Fibroblast of mammary gland (primary cell): ENCODE data around the gene KLK8.

ENCODE experiments used
- DNase-seq: peaks from one replicate; pipeline ENCODE4 v3.0.0-alpha.2; 2010; ENCODE audit warnings: low read depth
- H3K4me3 ChIP-seq: 2 replicates; pipeline ENCODE4 v1.5.1; 2011; ENCODE audit warnings: low read depth, mild to moderate bottlenecking, low read length, moderate library complexity; ENCODE audit not compliant: control insufficient read depth
- CTCF ChIP-seq: conservative IDR thresholded peaks from 2 replicates; pipeline ENCODE4 v1.5.1; 2011; ENCODE audit warnings: low read depth, low read length, inconsistent platforms; ENCODE audit not compliant: control insufficient read depth, insufficient read depth

Gene KLK8

DNA sequence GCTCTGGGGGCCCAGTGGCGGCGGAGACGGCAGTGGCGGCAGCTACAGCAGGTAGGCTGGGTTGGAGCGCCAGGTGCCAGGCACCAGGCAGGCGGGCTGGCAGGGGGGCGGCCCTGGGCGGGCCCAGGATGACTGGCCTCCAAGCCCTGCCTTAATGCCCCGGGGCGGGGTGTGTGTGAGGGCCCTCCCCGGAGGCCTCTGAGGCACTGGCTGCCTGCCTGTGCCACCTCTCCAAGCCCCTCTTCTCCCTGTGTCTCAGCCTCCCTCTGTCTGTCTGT is 25.1 kb upstream of the KLK8 start, which contains the start of gene KLK11:
Gene KLK11 (minus strand): TSS at position 63 of the 278 bp plus-strand sequence. CDS start 985 bp downstream, outside the sequence.
- no peak for DNase-seq
- no peak for TF ChIP-seq CTCF
- H3K4me3 ChIP-seq: no peak within 1 kb of the TSS

DNA sequence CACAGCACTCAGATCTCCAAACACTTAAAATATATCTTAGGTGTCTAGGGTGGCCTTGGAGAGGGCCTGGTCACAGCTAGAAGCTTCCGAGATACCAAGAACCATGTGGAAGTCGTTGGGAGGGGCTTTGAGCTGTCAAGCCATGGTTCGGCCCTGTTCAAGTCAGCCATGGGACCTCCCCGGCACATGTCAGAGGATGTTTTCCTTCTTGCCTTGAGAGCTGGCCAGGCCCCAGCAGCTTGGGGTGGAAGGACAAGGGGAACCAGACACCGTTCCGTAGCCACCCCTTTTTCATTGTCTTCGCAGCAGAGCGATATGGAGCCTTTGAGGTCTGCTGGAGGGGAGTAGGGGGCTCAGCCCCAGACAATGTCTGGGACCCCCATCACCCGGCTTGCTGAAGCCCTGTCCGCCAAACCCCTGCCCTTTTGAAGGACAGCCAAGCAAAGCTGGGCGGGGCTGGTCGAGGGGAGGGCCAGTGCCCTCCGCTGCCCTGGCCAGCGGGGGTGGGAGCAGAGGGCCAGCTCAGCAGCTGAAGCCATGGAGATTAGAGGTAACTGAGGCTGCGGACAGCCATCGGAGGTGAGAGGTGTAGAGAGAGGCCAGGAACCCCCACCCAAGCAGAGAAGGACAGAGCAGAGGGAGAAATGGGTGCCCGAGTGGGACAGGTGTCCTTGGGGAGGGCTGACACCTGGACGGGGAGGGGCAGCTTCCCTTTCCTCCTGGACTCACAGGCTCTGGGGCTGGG is 24.6 kb upstream of the KLK8 start:
- H3K4me3 ChIP-seq: no peak overlapping the region
- no peak for DNase-seq
- TF ChIP-seq CTCF: no peak

- no peak for DNase-seq
- TF ChIP-seq CTCF: no peak
- no peak overlapping the region for H3K4me3 ChIP-seq
Measured at GRCh38 chr19:51025401-51025800, 24.0 kb upstream of the KLK8 start.

GRCh38 chr19:51024924-51025323 is 23.5 kb upstream of the KLK8 start:
- TF ChIP-seq CTCF: no peak
- H3K4me3 ChIP-seq: no peak overlapping the region

GRCh38 chr19:51023946-51024345 is 22.5 kb upstream of the KLK8 start:
- no peak for DNase-seq
- TF ChIP-seq CTCF: no peak
- H3K4me3 ChIP-seq: no peak overlapping the region

More at GRCh38 chr19:51024924-51025323, 23.5 kb upstream of the KLK8 start:
- no peak for DNase-seq

GRCh38 chr19:51022526-51022925 is 21.1 kb upstream of the KLK8 start:
- no peak overlapping the region for H3K4me3 ChIP-seq
- no peak for DNase-seq
- no peak for TF ChIP-seq CTCF
